HG03575 (cell line): ENCODE measurements around the gene XRCC3.

Experiments
- ATAC-seq: cut with Tn5 transposase; IDR thresholded peaks from one replicate; pipeline ENCODE4 v1.9.1; 2021; ENCODE audit not compliant: unreplicated experiment, insufficient number of reproducible peaks, low FRiP score; ENCODE audit errors: extremely low read depth

The XRCC3 gene

GRCh38 chr14:103711516-103712431, 3.5 kb downstream of the XRCC3 start:
- no peak for ATAC-seq

DNA sequence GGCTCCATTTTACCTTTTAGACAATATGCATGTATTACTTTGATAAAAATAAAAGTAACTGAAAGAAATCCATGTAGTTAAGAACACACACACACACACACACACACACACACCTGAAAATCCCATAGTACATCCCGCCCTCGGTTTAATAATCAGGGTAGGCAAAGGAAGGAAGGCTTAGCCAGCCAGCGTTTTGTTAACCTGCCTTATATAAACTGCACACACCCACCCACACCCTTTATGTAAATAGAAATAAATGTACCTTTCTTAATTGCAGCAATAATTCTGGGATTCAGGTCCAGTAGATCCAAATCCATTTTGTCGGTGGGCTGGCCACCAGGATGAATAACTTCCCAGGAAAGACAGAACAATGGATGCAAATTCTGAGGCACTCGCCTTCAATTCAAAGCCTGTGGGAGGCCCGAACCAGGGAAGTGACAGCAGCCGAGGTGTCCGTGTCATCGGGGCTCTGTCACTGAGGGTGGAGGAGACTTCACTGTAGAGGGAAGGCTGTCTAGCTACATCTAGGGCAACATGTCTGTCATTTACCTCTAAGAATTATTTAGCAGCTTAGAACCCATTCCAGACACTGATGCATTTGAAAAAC, 4.4 kb downstream of the XRCC3 start:
- no peak for ATAC-seq

DNA sequence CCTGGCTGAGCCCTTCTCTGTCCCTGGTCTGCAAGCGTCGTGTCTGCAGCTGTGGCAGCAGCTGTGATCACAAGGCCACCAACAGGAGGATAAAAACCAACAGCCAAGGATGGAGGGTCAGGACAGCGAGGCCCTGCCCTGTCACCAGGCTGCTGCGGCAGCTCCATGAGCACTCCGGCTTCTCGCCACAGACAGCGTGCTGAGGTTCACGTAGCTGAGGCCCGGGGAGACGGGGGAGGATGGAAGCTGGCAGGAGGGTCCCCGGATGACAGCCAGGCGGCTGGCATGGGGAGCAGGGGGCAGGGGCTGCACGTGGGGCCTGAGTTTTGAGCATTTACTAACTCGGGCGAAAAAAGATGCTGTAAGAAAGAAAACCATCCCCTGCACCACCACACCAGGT, 5.4 kb downstream of the XRCC3 start:
- no peak for ATAC-seq

GRCh38 chr14:103708750-103709187, 6.5 kb downstream of the XRCC3 start:
- ATAC-seq, result no peak

DNA sequence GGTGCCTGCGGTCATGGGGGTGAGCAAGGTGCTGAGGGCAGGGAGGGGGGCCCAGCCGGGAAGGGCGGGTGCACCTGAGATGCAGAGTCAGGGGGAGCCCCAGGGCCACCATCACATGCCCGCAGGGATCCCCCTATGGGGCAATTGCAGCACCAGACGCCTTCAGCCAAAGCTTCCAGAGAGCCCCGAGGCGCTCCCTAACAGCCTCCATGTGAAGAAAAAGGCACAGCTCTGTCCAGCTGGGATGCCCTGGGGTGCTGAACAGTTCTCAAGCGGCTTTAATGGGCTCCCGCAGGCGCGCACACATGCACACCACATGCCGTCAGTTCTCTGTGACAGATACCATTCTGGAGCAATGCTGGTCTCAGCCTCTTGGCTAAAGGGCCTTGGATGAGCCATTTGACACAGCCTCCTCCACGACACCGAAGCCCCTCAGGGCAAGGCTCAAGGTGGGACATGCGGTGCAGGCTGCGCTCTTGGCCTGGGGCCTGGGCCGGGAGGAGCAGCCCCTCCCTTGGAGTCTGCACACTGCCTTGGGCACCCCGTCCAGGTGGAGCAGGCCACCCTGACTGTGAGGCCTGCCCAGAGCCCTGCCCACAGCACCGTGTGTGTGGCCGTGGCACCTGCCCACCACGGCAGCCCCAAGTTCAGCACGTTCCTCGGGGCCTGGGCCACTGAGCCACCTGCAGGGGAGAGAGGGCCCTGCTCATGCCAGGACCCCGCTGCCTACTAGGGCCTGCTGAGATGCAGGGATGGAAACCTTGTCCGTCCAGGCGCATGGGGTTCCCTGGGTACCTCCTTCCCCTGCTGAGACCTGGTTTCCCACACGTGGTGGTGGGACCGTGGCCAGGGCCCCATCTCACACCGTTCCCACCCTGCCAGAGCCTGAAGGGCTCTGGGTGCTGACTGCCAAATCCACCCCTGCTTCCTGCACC, 7.7 kb downstream of the XRCC3 start:
- ATAC-seq, result no peak

- no peak for ATAC-seq
Observed at GRCh38 chr14:103706551-103707328, 8.5 kb downstream of the XRCC3 start.

- ATAC-seq, result no peak
Observed at GRCh38 chr14:103705504-103706284, 9.6 kb downstream of the XRCC3 start.

DNA sequence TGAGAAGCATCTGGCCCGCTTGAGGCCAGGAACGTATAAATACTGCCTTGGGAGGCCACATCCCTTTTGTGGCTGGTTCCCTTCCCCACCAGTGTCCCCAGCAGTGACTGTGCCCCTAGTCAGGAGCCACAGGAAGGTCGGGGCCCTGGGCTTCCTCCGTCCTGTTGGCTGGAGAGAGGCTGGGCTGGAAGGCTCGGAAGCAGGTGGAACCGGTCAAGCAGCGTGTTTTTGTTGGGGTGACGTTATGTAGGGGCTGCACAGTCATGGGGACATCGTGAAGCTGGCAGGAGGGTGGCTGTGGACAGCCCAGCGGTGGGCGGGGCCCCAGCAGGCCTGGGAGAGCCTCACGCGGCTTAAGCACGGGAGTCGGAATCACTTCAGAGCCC, 10.1 kb downstream of the XRCC3 start:
- no peak for ATAC-seq

GRCh38 chr14:103704708-103705107, 10.5 kb downstream of the XRCC3 start:
- no peak for ATAC-seq

DNA sequence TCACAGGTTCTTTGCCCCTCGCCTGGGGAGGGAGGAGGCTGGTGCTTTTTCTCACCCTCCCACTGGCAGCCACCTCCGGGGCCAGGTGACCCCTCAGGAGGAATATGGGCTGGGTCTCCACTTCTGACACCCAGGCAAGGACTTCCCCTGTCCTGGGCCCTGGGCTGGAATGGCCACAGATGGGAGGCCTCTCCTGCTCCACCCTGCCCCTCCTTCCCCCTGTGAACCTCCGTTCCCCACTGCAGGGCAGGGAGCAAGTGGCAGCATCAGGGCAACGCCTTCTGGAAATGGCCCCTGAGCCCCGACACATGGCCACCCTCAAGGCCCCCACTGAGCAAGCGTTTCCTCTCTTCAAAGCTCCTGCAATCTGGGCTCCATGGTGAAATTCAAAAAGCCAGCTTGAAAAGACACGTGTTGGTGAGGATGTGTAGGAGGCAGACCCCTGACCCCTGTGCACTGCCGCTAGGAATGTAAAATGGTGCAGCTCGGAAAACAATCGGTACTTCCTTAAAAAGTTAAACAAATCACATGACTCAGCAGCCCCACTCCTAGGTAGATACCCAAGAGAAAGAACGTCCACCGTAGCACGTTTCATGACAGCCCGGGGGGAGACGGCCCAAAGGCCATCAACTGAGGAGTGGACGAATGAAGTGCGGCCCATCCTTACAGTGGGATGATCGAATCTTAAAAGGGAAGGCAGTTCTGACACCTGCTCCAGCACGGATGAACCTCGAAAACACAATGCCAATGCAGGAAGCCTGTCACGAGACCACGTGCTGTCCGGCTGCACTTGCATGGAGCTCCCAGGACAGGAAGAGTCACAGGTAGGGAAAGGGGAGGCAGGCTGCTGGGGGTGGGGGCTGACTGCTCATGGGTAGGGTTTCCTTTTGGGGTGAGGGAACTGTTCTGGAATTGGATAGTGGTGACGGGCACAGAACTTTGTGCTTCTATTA, 11.5 kb downstream of the XRCC3 start:
- no peak for ATAC-seq

GRCh38 chr14:103702497-103703432, 12.5 kb downstream of the XRCC3 start:
- no peak for ATAC-seq

- no peak for ATAC-seq
Observed at GRCh38 chr14:103702095-103702494, 13.2 kb downstream of the XRCC3 start.

DNA sequence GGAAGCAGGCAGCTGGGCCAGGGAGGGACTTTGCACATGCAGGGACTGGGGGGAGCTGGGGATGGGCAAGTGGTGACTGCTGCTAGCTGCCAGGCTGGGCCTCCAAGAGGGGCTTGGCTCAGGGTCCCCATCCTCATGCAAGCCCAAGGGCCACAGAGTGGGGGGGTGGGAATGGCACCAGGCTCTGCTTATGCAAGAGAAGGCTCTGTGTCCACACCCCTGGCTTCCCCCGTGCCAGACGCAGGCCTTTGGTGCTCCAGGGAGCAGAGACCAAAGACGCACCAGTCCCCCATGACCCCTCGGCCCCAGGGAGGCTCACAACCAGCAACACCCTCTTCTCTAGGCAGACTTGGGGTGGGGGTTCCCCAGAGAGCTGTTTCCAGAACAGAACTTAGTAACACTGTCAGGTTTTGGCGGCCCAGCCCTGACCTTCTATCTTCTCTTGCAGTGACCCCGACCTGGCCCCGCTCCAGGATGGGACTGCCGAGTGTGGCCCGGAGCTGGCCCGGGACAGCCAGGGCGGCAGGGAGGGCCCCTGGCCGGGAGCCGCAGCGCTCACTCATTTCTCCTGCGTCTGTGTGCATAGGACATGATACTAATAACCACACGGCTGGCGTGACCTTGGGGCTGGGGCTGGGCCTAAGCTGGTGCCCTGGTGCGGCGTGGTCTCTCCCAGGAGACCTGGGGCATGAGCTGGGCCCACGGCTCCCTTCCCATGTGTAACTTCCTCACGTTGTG, 14.3 kb downstream of the XRCC3 start:
- ATAC-seq, result no peak

DNA sequence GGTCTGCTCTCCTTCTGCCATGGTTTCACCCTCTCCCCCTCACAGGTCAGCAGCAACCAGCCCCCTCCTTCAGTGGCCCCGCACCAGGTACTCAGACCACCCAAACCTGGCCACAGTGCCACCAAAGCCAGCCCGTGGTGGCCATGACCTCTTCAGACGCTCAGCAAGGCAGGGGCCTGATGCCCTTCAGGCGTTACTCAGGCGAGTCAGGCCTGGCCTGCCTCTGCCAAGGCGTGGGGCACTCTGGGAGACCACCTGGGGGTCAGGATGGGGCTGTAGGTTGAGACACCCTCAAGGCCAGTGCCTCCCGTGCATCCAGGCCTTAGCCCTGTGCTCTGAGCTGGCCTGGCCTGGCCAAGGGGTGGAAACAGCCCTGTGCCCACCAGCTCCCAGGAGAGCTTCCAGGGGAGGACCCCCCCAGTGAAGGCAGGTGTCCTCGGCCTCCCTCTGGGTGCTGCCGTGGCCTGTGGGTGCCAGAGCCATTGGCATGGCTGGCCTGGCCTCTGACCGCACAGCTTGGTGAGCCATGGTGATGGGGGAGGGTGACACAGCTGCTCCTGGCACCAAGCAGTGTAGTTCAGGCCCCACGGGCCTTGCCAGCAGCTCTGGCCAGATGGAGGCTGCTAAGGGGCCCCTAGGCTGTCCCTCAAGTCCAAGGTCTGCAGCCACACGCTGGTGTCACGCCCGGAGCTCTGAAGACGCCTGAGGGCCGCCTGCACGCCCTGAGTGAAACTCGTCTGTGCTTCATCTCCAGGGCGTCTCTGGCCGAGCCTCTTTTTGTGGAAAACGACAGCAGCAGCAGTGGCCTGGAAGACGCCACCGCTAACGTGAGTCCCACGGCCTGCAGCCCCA, 15.1 kb downstream of the XRCC3 start:
- no peak for ATAC-seq

GRCh38 chr14:103699261-103699661, 16.0 kb downstream of the XRCC3 start:
- ATAC-seq, result no peak
